Measurements from ENCODE around the gene ADCY1.
A peak's percentile ranks its signal among the peaks of the same experiment; 100 is the strongest.
"Not testable (repeated sequence)": the region's sequence is repeated elsewhere in the genome, so short reads cannot be mapped to it uniquely, and the experiment has no call there.

DNA sequence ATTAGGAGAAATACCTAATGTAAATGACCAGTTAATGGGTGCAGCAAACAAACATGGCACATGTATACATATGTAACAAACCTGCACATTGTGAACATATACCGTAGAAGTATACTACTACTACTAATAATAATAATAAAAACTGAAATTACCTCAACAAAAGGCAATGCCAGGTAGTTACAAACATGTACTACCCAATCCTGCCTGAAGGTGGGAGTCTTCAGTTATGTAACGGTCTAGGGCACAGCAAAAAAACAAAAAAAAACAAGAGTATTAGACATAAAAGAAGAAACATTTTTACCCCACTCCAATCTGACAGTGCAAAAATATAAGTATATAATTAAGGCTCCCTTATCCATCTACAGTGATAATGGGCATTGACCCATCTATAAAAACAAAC, 182.6 kb downstream of the ADCY1 start:
- TF ChIP-seq, protein P1, sequence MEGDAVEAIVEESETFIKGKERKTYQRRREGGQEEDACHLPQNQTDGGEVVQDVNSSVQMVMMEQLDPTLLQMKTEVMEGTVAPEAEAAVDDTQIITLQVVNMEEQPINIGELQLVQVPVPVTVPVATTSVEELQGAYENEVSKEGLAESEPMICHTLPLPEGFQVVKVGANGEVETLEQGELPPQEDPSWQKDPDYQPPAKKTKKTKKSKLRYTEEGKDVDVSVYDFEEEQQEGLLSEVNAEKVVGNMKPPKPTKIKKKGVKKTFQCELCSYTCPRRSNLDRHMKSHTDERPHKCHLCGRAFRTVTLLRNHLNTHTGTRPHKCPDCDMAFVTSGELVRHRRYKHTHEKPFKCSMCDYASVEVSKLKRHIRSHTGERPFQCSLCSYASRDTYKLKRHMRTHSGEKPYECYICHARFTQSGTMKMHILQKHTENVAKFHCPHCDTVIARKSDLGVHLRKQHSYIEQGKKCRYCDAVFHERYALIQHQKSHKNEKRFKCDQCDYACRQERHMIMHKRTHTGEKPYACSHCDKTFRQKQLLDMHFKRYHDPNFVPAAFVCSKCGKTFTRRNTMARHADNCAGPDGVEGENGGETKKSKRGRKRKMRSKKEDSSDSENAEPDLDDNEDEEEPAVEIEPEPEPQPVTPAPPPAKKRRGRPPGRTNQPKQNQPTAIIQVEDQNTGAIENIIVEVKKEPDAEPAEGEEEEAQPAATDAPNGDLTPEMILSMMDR (conservative IDR thresholded peaks at IDR 0.05; ENCODE audit: low read length): 0 out of 2 replicates have a peak, but pooled peaks have one; percentile 16
- TF ChIP-seq EZH2phosphoT487 (IDR thresholded peaks at IDR 0.05; ENCODE audit: borderline replicate concordance): not testable (repeated sequence)

All from Loucy (cell line).